Measurements from ENCODE around the gene KLF7.

Gene KLF7

GRCh38 chr2:207141386-207141785 is 24.4 kb downstream of the KLF7 start:
- Histone ChIP-seq H3K9me3 (replicated peaks; ENCODE audit: insufficient read depth, low read length) (no peaks in the 10 kb centered on the region), H4K20me1 (ENCODE audit: insufficient read depth, low read length) (no peaks in the 10 kb centered on the region), H3K4me1 (ENCODE audit: low read length) (peaks cover 47% of the 10 kb centered on the region), H3K27me3 (replicated peaks; ENCODE audit: insufficient read depth, low read length) (no peaks in the 10 kb centered on the region), H3F3A (ENCODE audit: insufficient read depth, low read length) (peaks cover 39% of the 10 kb centered on the region), H3K79me2 (ENCODE audit: low read length) (peaks cover 10% of the 10 kb centered on the region), H3K27ac (ENCODE audit: low read length) (peak overlapping the region; percentile 94), H3K36me3 (replicated peaks; ENCODE audit: insufficient read depth, low read length) (no peaks in the 10 kb centered on the region), H3K4me2 (ENCODE audit: low read depth, low read length) (peak overlapping the region; percentile 78), H3K9me2 (replicated peaks; ENCODE audit: insufficient read depth, low read length) (no peaks in the 10 kb centered on the region), H2AFZ (ENCODE audit: low read length) (no peak overlapping the region), H3K4me3 (ENCODE audit: low read length) (no peak overlapping the region), H3K9ac (ENCODE audit: low read length) (peak overlapping the region; percentile 80; the same call in 1 of the 2 replicates)
- no peak for DNase-seq
- TF ChIP-seq EZH2phosphoT487 (IDR thresholded peaks at IDR 0.05; ENCODE audit: low read length) (no peak), CTCF (IDR thresholded peaks at IDR 0.05; ENCODE audit: low read length) (no peak), EZH2 (optimal IDR thresholded peaks at IDR 0.05; ENCODE audit: low read depth, low read length) (no peak)

- H2AFZ ChIP-seq (ENCODE audit: low read length) = no peak overlapping the region
- H3K27ac ChIP-seq (ENCODE audit: low read length) = no peak overlapping the region
- peaks cover 38% of the 10 kb centered on the region for H3F3A ChIP-seq (ENCODE audit: insufficient read depth, low read length)
- no peaks in the 10 kb centered on the region for H4K20me1 ChIP-seq (ENCODE audit: insufficient read depth, low read length)
- H3K9me2 ChIP-seq (replicated peaks; ENCODE audit: insufficient read depth, low read length) = no peaks in the 10 kb centered on the region
- H3K9me3 ChIP-seq (replicated peaks; ENCODE audit: insufficient read depth, low read length) = no peaks in the 10 kb centered on the region
- no peaks in the 10 kb centered on the region for H3K27me3 ChIP-seq (replicated peaks; ENCODE audit: insufficient read depth, low read length)
- H3K4me2 ChIP-seq (ENCODE audit: low read depth, low read length) = no peak overlapping the region
- H3K9ac ChIP-seq (ENCODE audit: low read length) = no peak overlapping the region
- no peak overlapping the region for H3K4me3 ChIP-seq (ENCODE audit: low read length)
- TF ChIP-seq CTCF (IDR thresholded peaks at IDR 0.05; ENCODE audit: low read length) (no peak), EZH2 (optimal IDR thresholded peaks at IDR 0.05; ENCODE audit: low read depth, low read length) (no peak), EZH2phosphoT487 (IDR thresholded peaks at IDR 0.05; ENCODE audit: low read length) (no peak)
- peaks cover 47% of the 10 kb centered on the region for H3K4me1 ChIP-seq (ENCODE audit: low read length)
- no peak for DNase-seq
- no peaks in the 10 kb centered on the region for H3K36me3 ChIP-seq (replicated peaks; ENCODE audit: insufficient read depth, low read length)
- H3K79me2 ChIP-seq (ENCODE audit: low read length) = peaks cover 10% of the 10 kb centered on the region
Measured at GRCh38 chr2:207140265-207140664, 25.5 kb downstream of the KLF7 start.

- Histone ChIP-seq H4K20me1 (ENCODE audit: insufficient read depth, low read length) (no peaks in the 10 kb centered on the region), H3K27me3 (replicated peaks; ENCODE audit: insufficient read depth, low read length) (no peaks in the 10 kb centered on the region), H3K4me2 (ENCODE audit: low read depth, low read length) (no peak overlapping the region), H3K4me1 (ENCODE audit: low read length) (peaks cover 47% of the 10 kb centered on the region), H3K9me3 (replicated peaks; ENCODE audit: insufficient read depth, low read length) (no peaks in the 10 kb centered on the region), H3F3A (ENCODE audit: insufficient read depth, low read length) (peaks cover 34% of the 10 kb centered on the region), H3K36me3 (replicated peaks; ENCODE audit: insufficient read depth, low read length) (no peaks in the 10 kb centered on the region), H3K27ac (ENCODE audit: low read length) (no peak overlapping the region), H2AFZ (ENCODE audit: low read length) (no peak overlapping the region), H3K9me2 (replicated peaks; ENCODE audit: insufficient read depth, low read length) (no peaks in the 10 kb centered on the region), H3K9ac (ENCODE audit: low read length) (no peak overlapping the region), H3K4me3 (ENCODE audit: low read length) (no peak overlapping the region), H3K79me2 (ENCODE audit: low read length) (peaks cover 10% of the 10 kb centered on the region)
- TF ChIP-seq EZH2phosphoT487 (IDR thresholded peaks at IDR 0.05; ENCODE audit: low read length) (no peak), EZH2 (optimal IDR thresholded peaks at IDR 0.05; ENCODE audit: low read depth, low read length) (no peak), CTCF (IDR thresholded peaks at IDR 0.05; ENCODE audit: low read length) (no peak)
- DNase-seq = no peak
Measured at GRCh38 chr2:207139552-207139951, 26.2 kb downstream of the KLF7 start.

Data from MM.1S (cell line).